GM12801 (cell line): ENCODE data around the gene HYAL2.

Source experiments
- TF ChIP-seq, protein P1 (sequence below): IDR thresholded peaks from one replicate; pipeline ENCODE4 v1.5.1; 2011; ENCODE audit warnings: control low read depth; ENCODE audit not compliant: insufficient read length; ENCODE audit errors: extremely low read depth

Gene HYAL2

DNA sequence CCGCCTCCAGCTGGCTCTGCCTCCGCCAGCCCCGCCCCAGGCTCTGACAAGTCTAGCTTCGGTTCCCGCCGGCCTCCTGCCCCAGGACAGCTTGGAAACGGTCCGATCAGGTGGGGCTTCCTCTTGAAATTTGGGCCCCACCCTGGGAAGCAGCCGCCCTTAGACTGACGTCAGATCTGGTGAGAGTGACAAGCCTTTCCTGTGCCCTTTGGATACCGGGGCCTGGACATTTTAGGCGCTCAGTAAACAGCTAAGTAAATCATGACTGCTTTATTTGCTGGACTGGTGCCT, 23.0 kb downstream of the HYAL2 start:
- TF ChIP-seq, protein P1, sequence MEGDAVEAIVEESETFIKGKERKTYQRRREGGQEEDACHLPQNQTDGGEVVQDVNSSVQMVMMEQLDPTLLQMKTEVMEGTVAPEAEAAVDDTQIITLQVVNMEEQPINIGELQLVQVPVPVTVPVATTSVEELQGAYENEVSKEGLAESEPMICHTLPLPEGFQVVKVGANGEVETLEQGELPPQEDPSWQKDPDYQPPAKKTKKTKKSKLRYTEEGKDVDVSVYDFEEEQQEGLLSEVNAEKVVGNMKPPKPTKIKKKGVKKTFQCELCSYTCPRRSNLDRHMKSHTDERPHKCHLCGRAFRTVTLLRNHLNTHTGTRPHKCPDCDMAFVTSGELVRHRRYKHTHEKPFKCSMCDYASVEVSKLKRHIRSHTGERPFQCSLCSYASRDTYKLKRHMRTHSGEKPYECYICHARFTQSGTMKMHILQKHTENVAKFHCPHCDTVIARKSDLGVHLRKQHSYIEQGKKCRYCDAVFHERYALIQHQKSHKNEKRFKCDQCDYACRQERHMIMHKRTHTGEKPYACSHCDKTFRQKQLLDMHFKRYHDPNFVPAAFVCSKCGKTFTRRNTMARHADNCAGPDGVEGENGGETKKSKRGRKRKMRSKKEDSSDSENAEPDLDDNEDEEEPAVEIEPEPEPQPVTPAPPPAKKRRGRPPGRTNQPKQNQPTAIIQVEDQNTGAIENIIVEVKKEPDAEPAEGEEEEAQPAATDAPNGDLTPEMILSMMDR = no peak

DNA sequence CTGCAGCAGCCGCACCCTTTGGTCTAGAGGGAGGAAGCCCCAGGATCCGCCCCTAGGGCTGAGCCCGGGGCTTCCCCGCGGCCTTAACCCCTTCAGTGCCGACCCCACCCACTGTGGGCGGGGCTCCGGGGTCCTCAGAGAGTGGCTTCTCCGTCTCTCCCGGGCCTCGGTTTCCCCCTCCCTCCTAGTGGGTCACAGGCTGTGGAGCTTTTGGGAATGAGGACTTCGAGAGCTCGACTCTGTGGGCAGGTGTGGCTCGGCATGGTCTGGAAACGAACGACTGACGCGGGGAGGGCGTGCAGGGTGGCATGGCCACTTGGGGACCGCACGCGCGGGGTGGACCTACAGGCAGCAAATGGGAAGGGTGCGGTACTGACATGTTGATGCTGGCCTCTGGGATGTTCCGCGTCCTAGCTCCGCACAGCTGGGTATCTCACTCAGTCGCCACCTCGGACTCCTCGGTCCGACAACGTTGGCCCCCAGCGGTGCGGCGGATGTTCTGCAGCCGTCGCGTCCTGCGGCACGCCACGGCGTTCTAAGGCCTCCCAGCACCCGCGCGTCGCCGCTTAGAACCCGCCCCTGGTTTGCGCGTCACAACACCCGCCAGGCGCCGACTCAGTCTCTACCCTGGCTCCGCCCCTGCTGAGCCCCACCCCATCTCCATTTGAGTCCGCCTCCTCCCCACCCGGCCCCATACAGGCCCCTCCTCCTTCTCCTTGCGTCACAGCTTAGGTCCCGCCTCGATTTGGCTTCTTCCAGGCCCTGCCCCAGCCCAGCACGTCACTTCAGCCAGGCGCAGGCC, 23.5 kb downstream of the HYAL2 start, which contains the start of the genes HYAL3 and NAA80:
Gene HYAL3, minus strand, starts transcription at position 570 of the 802 bp plus-strand sequence. CDS start 3,803 bp downstream, outside the sequence.
Gene NAA80, minus strand, starts transcription at position 570 of the 802 bp plus-strand sequence. CDS start 1,942 bp downstream, outside the sequence.
- TF ChIP-seq, protein P1 = no peak

DNA sequence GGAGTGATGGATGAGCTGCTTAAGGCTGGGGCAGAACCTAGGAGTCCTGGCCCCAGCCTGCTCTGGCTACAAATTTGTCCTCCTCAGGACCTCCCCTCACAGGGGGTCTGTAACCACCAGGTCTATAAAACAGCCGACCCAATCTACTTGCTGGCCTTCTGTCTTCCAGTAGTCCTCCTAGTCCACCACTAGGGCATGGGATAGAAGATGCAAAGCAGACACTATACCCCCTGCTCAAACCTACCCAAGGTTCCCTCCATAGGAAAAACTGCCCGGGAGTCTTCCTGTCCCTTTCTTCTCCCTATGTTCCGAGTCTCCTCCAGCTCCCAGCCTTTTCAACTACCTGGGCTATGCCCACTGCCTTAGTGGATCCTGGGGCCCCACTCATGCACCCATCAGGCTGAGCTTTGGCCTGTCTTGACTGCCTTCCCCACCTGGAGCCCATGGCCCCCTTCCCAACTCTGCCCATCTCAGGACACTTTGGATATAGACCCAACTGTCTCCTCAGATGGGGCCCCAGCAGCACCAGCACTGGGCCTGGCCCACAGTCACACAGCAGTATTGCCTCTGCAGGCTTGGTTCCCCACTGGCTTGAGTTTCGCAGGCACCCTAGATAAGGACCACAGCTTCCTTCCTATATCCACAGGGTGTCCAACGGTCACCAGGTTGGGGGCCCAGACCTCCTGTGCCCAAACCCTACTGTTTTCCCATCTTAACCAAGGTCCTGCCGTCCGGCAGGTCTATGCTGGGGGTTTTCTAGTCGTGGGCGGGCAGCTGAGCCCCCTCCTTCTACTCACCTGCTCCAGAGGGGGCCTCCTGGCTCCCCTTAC, 24.4 kb downstream of the HYAL2 start:
- TF ChIP-seq, protein P1 = no peak

GRCh38 chr3:50297384-50297775, 25.2 kb downstream of the HYAL2 start:
- TF ChIP-seq, protein P1 = no peak

DNA sequence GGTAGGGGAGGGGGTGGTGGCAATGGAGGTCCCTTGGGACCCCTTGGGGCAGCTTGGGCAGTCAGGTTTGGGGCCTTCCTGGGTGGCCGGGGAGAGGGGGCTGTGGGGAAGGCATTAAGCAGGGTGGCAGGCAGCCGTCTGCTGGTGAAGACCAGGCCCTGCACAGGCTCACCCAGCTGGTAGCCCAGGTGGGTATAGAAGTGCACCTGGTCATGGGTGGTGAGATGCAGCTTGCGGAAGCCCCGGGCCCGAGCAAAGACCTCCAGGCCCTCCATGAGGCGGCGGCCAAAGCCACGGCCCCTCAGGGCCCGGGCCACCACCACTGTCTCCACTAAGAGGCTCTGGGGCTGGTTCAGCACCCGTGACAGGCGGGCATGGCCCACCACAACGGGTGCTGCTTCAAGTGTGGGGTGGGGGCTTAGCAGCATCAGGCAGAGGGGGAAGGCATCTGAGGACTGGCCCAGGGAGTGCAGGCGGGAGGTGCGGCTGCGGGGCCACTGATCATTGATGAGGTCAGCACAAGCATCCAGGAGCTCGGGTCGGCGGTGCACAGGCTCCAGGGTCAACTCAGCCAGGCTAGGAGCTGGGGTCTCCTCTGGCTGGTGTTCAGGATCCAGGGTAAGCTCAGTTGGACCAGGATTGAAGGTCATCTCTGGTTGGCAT, 25.7 kb downstream of the HYAL2 start:
- TF ChIP-seq, protein P1 = no peak

GRCh38 chr3:50295553-50296431, 26.8 kb downstream of the HYAL2 start:
- TF ChIP-seq, protein P1 = no peak
